ENCODE measurements around the gene NR2F6.
A peak's percentile ranks its signal among the peaks of the same experiment; 100 is the strongest.

Gene NR2F6

DNA sequence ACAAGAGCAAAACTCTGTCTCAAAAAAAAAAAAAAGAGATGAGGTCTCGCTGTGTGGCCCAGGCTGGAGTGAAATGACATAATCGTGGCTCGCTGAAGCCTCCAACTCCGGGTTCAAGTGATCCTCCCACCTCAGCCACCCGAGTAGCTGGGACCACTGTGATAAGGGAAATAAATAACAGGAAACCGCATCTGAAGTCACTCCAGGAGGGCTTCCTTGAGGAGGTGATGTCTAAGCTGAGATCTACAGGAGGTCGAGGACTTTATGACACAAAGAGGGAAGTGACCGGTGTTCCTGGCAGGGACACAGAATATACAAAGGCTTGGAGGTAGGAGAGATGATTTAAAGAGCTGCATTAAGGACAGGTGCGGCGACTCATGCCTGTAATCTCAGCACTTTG, 8.9 kb upstream of the NR2F6 start:
- Mint-ChIP-seq H3K9me3 (no peaks in the 10 kb centered on the region), H3K4me1 (no peaks in the 10 kb centered on the region), H3K27me3 (no peaks in the 10 kb centered on the region), H3K27ac (no peak overlapping the region), H3K36me3 (ENCODE audit: low read depth) (no peaks in the 10 kb centered on the region), H3K4me3 (no peak overlapping the region)
- DNase-seq (no peak), ATAC-seq (no peak)

- H3K9me3 Mint-ChIP-seq, result no peaks in the 10 kb centered on the region
- peaks cover 8% of the 10 kb centered on the region for H3K4me1 Mint-ChIP-seq
- H3K27me3 Mint-ChIP-seq, result peaks cover 4% of the 10 kb centered on the region
- no peak overlapping the region for H3K4me3 Mint-ChIP-seq
- no peaks in the 10 kb centered on the region for H3K36me3 Mint-ChIP-seq (ENCODE audit: low read depth)
- H3K27ac Mint-ChIP-seq, result no peak overlapping the region
- ATAC-seq, result no peak
- DNase-seq, result no peak
Observed at GRCh38 chr19:17249887-17250548, 4.3 kb upstream of the NR2F6 start.

DNA sequence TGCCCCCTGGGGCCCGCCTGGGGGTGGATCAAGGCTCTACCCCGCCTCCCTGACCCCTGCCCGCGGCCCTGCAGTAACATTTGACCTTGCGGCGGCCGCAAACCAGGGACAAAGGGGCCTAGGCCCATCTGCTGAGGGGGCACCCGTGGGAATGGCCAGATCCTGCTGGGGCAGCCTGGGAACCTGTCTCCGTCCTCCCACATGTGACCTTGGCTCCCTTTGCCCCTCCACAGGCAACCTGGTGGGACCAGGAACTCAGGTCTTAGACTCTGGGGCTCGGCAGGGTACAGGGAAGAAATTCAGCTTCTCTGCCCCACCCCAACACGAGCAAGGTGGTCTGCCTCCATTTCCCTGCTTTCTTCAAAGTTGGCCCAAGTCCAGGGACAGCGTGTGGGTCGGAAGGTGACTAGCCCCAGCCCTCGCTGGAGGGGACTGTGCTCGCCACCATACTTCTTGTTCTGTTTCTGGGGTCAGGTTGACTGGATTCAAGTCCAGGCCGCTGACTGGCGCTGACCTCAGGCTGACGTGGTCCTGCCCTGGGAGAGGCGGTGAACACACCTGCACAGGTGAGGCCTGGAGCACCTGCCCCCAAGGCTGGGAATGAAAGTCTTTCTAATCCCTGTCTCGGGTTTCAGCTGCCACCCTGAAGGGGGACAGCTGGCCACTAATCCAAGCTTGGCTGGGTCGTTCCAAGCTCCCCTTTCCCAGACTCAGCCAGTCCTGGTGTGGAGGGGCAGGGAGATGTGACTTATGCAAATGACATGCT, 2.5 kb upstream of the NR2F6 start:
- ATAC-seq (no peak), DNase-seq (no peak)
- H3K36me3 Mint-ChIP-seq (ENCODE audit: low read depth), result no peaks in the 10 kb centered on the region
- H3K27me3 Mint-ChIP-seq, result peaks cover 4% of the 10 kb centered on the region
- H3K4me1 Mint-ChIP-seq, result peaks cover 12% of the 10 kb centered on the region
- H3K4me3 Mint-ChIP-seq, result no peak overlapping the region
- H3K9me3 Mint-ChIP-seq, result no peaks in the 10 kb centered on the region
- H3K27ac Mint-ChIP-seq, result no peak overlapping the region

- Mint-ChIP-seq H3K27ac (no peak overlapping the region), H3K27me3 (peaks cover 4% of the 10 kb centered on the region), H3K4me3 (peak overlapping the region; percentile 73), H3K9me3 (no peaks in the 10 kb centered on the region), H3K4me1 (peaks cover 12% of the 10 kb centered on the region), H3K36me3 (ENCODE audit: low read depth) (no peaks in the 10 kb centered on the region)
- ATAC-seq (no peak), DNase-seq (no peak)
Observed at GRCh38 chr19:17246681-17247425, 1.1 kb upstream of the NR2F6 start.

- Mint-ChIP-seq H3K4me1 (peaks cover 12% of the 10 kb centered on the region), H3K27me3 (peaks cover 4% of the 10 kb centered on the region), H3K4me3 (peak overlapping the region; percentile 42), H3K36me3 (ENCODE audit: low read depth) (no peaks in the 10 kb centered on the region), H3K9me3 (no peaks in the 10 kb centered on the region), H3K27ac (no peak overlapping the region)
- ATAC-seq (no peak), DNase-seq (no peak)
Observed at GRCh38 chr19:17244618-17245534, 843 bp downstream of the NR2F6 start.

GRCh38 chr19:17243830-17244617, 1.7 kb downstream of the NR2F6 start:
- H3K4me1 Mint-ChIP-seq, result peaks cover 12% of the 10 kb centered on the region
- no peaks in the 10 kb centered on the region for H3K9me3 Mint-ChIP-seq
- no peak for DNase-seq
- no peak overlapping the region for H3K27ac Mint-ChIP-seq
- no peak for ATAC-seq
- peak overlapping the region; percentile 42 for H3K4me3 Mint-ChIP-seq
- no peaks in the 10 kb centered on the region for H3K36me3 Mint-ChIP-seq (ENCODE audit: low read depth)
- H3K27me3 Mint-ChIP-seq, result peaks cover 4% of the 10 kb centered on the region

DNA sequence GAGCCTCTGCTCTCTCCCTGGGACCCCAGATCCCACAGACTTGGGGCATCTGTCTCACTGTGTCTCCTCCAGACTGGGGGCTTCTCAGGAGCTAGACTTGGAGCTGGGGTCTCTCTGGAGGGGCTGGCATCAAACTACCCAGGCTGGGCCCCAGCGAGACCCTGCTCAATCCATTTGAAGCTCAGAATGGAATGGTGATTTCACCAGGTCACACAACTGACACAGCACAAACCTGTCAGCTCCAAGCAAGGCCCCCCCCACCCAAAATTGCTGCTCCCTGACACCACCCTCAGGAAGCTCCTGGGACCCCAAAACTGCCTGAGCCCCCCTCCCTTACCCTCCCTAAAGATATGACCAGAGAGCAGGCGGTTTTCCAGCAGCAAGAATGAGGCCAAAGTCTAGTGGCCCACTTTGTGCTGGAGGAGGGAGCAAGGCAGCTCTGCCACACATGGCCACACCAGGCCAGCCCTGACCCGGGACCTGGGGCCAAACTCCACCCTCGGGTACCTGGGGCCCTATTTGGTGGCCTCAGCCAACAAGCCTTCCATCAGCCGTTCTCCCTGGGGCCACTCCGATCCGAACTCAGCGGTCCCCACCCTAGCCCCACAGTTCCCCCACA, 2.4 kb downstream of the NR2F6 start:
- Mint-ChIP-seq H3K4me3 (no peak overlapping the region), H3K27me3 (peaks cover 4% of the 10 kb centered on the region), H3K36me3 (ENCODE audit: low read depth) (no peaks in the 10 kb centered on the region), H3K4me1 (peaks cover 12% of the 10 kb centered on the region), H3K9me3 (no peaks in the 10 kb centered on the region), H3K27ac (no peak overlapping the region)
- DNase-seq (no peak), ATAC-seq (no peak)

- H3K9me3 Mint-ChIP-seq, result no peaks in the 10 kb centered on the region
- DNase-seq, result no peak
- no peak overlapping the region for H3K4me3 Mint-ChIP-seq
- H3K27me3 Mint-ChIP-seq, result peaks cover 4% of the 10 kb centered on the region
- ATAC-seq, result no peak
- peaks cover 12% of the 10 kb centered on the region for H3K4me1 Mint-ChIP-seq
- no peaks in the 10 kb centered on the region for H3K36me3 Mint-ChIP-seq (ENCODE audit: low read depth)
- H3K27ac Mint-ChIP-seq, result no peak overlapping the region
Observed at GRCh38 chr19:17242431-17243208, 3.1 kb downstream of the NR2F6 start.

DNA sequence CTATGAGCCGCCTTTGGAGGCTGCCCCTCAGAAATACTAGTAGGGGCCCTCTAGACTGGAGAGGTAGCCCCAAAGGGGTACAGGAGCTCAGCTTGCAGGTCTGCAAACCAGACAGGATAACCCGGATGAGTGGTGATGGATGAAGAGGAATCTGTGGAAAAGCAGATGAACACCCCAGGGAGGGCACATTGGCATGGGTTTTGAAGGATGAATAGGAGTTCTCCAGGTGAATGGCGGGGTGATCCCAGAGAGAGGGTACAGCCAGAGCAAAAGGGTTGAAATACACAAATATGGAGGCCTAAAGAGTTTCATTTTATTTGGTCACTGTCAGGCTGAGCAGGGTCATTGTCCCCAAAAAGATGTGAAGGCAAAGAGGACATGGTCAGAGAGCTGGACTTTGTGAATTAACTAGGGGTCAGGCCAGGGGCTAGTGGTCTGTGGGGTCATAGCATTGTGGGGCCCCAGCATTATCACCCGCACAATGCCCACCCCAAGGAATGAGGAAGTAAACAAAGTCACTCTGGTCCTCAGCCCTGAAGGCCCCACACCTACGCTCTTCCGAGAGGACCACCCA, 4.8 kb downstream of the NR2F6 start:
- H3K27me3 Mint-ChIP-seq, result no peaks in the 10 kb centered on the region
- H3K4me3 Mint-ChIP-seq, result no peak overlapping the region
- H3K36me3 Mint-ChIP-seq (ENCODE audit: low read depth), result no peaks in the 10 kb centered on the region
- DNase-seq (no peak), ATAC-seq (no peak)
- peaks cover 3% of the 10 kb centered on the region for H3K4me1 Mint-ChIP-seq
- H3K27ac Mint-ChIP-seq, result no peak overlapping the region
- no peaks in the 10 kb centered on the region for H3K9me3 Mint-ChIP-seq

DNA sequence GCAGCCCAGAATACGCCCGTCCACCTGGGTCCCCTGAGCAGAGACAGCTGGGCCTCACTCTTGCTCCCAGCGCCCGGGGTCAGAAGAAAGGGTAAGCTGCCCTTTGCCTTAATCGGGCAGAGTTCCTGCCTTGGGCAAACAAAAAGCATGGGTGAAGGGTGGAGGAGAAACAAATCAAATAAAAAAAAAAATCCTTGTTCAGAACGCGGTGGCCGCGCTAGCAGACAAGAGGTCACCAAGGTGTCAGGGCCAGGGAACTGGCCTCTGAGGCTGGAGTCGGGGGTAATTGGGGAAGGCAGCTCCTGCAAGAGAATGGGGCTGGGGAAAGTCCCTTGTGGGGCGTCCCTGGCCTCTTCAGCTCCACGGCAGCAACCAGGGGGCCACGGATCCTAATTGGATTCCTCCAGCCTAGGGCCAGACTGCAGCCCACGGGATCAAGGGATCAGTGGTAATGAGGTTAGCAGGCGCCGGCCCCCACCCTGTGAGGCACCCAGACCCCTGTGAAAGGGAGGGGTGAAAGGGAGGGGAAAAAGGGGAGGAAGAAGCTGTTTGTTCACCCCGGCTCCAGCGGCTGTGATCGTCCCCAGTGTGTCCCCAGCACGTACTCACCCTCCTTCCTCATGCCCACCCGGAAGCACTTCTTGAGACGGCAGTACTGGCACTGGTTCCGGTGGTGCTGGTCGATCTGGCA, 5.5 kb downstream of the NR2F6 start:
- no peak for ATAC-seq
- Mint-ChIP-seq H3K4me3 (no peak overlapping the region), H3K36me3 (ENCODE audit: low read depth) (no peaks in the 10 kb centered on the region), H3K27ac (no peak overlapping the region), H3K4me1 (peaks cover 3% of the 10 kb centered on the region), H3K9me3 (no peaks in the 10 kb centered on the region), H3K27me3 (no peaks in the 10 kb centered on the region)
- DNase-seq, result no peak

GRCh38 chr19:17237747-17238706, 7.7 kb downstream of the NR2F6 start:
- peaks cover 12% of the 10 kb centered on the region for H3K4me1 Mint-ChIP-seq
- no peaks in the 10 kb centered on the region for H3K9me3 Mint-ChIP-seq
- no peak overlapping the region for H3K27ac Mint-ChIP-seq
- H3K36me3 Mint-ChIP-seq (ENCODE audit: low read depth), result no peaks in the 10 kb centered on the region
- DNase-seq (no peak), ATAC-seq (no peak)
- H3K27me3 Mint-ChIP-seq, result no peaks in the 10 kb centered on the region
- no peak overlapping the region for H3K4me3 Mint-ChIP-seq

Measured in activated naive CD8-positive, alpha-beta T cell treated with anti-CD3 and anti-CD28 coated beads, Interleukin-2, amount 50 U/mL, for 24 hours (primary cell).